HepG2 (cell line): Measurements from ENCODE around the gene ADCK2. TPM values are rescaled to one million over a fixed set of nuclear protein-coding genes. Genes with fewer than 3 reads are reported as not detected.
A peak's percentile ranks its signal among the peaks of the same experiment; 100 is the strongest.

Source experiments
- CENPT ChIP-seq: sonication (generic); formaldehyde crosslinking; IDR thresholded peaks from 2 replicates; pipeline ENCODE4 v1.8.0; 2022; ENCODE audit warnings: low read depth, mild to moderate bottlenecking, moderate library complexity, missing genetic modification reagents
- DMAP1 ChIP-seq: IDR thresholded peaks from 2 replicates; pipeline ENCODE4 v1.6.1; 2016
- KMT2B ChIP-seq: IDR thresholded peaks from 2 replicates; pipeline ENCODE4 v1.6.1; 2016; ENCODE audit warnings: missing genetic modification reagents, missing compliant biosample characterization
- MAZ ChIP-seq, 2 experiments: sonication (generic) in 1 of 2; formaldehyde crosslinking in 1 of 2; IDR thresholded peaks; 2 replicates each; pipeline versions ENCODE4 v1.5.0 to v1.6.1; 2012 to 2020; ENCODE audit warnings: low read depth in 2 of 2, mild to moderate bottlenecking in 2 of 2, borderline replicate concordance in 1 of 2, improper control_type of control experiment in 1 of 2, low read length in 1 of 2, missing genetic modification reagents in 1 of 2, moderate library complexity in 1 of 2
- RARA ChIP-seq: IDR thresholded peaks from 2 replicates; pipeline ENCODE4 v1.6.1; 2016; ENCODE audit warnings: missing genetic modification reagents, missing compliant biosample characterization
- SRSF9 ChIP-seq: fragments of 200-400 bp; formaldehyde crosslinking; IDR thresholded peaks from 2 replicates; pipeline ENCODE4 v1.6.1; 2018; ENCODE audit warnings: borderline replicate concordance, mild to moderate bottlenecking, low read depth, low read length; ENCODE audit not compliant: insufficient read depth, poor library complexity, severe bottlenecking
- ZFP1 ChIP-seq: IDR thresholded peaks from 2 replicates; pipeline ENCODE4 v1.6.1; 2016
- ZSCAN20 ChIP-seq: sonication (generic); formaldehyde crosslinking; IDR thresholded peaks from 2 replicates; pipeline ENCODE4 v1.4.0; 2020; ENCODE audit warnings: missing genetic modification reagents, mild to moderate bottlenecking, borderline replicate concordance
- polyA plus RNA-seq, 8 experiments: library from polyadenylated mRNA; depleted of rRNA in 3 of 8; stranded (reverse) in 7 of 8; unstranded in 1 of 8; fragments of >200 nt; fragmentation: Illumina TruSeq in 4 of 8; extraction: Trizol in 4 of 8; gene quantifications; 2 replicates each; pipeline versions ENCODE4 v1.2.1 to v1.2.3, GENCODE V29; 2011 to 2016; ENCODE audit warnings: low read depth in 4 of 8, missing spikeins in 1 of 8, mixed read lengths in 1 of 8; ENCODE audit not compliant: insufficient read depth in 1 of 8
- total RNA-seq, 5 experiments: library from RNA; depleted of rRNA; stranded (reverse); fragments of >200 nt; fragmentation: Illumina TruSeq; extraction: Trizol; gene quantifications; 2 replicates each; pipeline ENCODE4 v1.2.3, GENCODE V29; 2016; ENCODE audit warnings: low read depth in 1 of 5
- TF ChIP-seq, protein P1 (sequence below): sonication (generic); formaldehyde crosslinking; IDR thresholded peaks from 2 replicates; pipeline ENCODE4 v1.9.0; 2021; ENCODE audit warnings: missing genetic modification reagents, borderline replicate concordance
- TF ChIP-seq, protein P2 (sequence below): sonication (generic); formaldehyde crosslinking; IDR thresholded peaks from 2 replicates; pipeline ENCODE4 v1.9.0; 2021; ENCODE audit warnings: mild to moderate bottlenecking, missing genetic modification reagents
- TF ChIP-seq, protein P3 (sequence below): IDR thresholded peaks from 2 replicates; pipeline ENCODE4 v1.6.1; 2012; ENCODE audit warnings: low read length, improper control_type of control experiment
- TF ChIP-seq, protein P4 (sequence below): sonication (generic); formaldehyde crosslinking; IDR thresholded peaks from 2 replicates; pipeline ENCODE4 v1.5.1; 2020; ENCODE audit warnings: mild to moderate bottlenecking, missing genetic modification reagents, moderate library complexity

The ADCK2 gene
- total and polyA plus RNA-seq, 2 of the 13 experiments (the other 11 are each of a cell fraction or from before 2014, with no cell fraction given): 8.6 to 18.8 TPM

DNA sequence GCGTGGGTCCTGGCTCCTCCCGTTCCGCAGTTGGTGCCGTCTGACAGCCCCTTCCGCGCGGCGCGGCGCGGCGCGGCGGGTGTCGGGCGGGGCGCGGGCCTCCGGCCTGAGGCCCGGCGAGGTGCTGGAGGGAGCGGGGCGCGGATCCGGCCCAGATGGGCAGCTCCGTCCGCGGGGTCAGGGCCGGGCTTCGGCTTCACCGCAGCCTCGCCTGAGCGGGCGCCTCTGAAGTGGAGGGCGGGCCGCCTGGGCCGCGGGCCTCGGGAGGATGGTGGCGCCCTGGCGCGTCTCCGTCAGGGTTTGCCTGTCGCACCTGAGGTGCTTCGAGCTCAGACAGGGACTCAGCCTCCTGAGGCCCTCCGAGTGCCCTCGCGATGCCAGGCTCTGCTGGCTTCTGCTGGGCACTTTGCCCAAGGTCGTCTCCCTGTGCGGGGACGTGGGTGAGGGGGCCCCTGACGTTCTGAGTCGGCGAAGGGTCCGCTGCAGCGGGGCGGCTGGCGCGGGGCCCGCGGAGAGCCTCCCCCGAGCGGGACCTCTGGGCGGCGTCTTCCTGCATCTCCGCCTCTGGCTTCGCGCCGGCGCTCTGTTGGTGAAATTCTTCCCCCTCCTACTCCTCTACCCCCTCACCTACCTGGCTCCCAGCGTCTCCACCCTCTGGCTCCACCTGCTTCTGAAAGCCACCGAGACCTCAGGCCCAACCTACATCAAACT is 473 bp downstream of the ADCK2 start (continued):
- TF ChIP-seq, protein P1, sequence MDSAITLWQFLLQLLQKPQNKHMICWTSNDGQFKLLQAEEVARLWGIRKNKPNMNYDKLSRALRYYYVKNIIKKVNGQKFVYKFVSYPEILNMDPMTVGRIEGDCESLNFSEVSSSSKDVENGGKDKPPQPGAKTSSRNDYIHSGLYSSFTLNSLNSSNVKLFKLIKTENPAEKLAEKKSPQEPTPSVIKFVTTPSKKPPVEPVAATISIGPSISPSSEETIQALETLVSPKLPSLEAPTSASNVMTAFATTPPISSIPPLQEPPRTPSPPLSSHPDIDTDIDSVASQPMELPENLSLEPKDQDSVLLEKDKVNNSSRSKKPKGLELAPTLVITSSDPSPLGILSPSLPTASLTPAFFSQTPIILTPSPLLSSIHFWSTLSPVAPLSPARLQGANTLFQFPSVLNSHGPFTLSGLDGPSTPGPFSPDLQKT: no peak
- TF ChIP-seq RARA (CRISPR knock-in tag) (no peak), SRSF9 (no peak), DMAP1 (CRISPR knock-in tag) (peak; percentile 51; the same call in 1 of the 2 replicates), ZSCAN20 (CRISPR knock-in tag) (no peak), ZFP1 (CRISPR knock-in tag) (no peak), KMT2B (CRISPR knock-in tag) (no peak), MAZ (IDR thresholded peaks at IDR 0.05; ENCODE audit: borderline replicate concordance, low read depth, low read length) (no peak), MAZ (CRISPR knock-in tag; IDR thresholded peaks at IDR 0.05; ENCODE audit: low read depth) (peak; percentile 74; the same call in 1 of the 2 replicates), CENPT (CRISPR knock-in tag) (0 out of 2 replicates have a peak, but pooled peaks have one; percentile 41)
- TF ChIP-seq, protein P2, sequence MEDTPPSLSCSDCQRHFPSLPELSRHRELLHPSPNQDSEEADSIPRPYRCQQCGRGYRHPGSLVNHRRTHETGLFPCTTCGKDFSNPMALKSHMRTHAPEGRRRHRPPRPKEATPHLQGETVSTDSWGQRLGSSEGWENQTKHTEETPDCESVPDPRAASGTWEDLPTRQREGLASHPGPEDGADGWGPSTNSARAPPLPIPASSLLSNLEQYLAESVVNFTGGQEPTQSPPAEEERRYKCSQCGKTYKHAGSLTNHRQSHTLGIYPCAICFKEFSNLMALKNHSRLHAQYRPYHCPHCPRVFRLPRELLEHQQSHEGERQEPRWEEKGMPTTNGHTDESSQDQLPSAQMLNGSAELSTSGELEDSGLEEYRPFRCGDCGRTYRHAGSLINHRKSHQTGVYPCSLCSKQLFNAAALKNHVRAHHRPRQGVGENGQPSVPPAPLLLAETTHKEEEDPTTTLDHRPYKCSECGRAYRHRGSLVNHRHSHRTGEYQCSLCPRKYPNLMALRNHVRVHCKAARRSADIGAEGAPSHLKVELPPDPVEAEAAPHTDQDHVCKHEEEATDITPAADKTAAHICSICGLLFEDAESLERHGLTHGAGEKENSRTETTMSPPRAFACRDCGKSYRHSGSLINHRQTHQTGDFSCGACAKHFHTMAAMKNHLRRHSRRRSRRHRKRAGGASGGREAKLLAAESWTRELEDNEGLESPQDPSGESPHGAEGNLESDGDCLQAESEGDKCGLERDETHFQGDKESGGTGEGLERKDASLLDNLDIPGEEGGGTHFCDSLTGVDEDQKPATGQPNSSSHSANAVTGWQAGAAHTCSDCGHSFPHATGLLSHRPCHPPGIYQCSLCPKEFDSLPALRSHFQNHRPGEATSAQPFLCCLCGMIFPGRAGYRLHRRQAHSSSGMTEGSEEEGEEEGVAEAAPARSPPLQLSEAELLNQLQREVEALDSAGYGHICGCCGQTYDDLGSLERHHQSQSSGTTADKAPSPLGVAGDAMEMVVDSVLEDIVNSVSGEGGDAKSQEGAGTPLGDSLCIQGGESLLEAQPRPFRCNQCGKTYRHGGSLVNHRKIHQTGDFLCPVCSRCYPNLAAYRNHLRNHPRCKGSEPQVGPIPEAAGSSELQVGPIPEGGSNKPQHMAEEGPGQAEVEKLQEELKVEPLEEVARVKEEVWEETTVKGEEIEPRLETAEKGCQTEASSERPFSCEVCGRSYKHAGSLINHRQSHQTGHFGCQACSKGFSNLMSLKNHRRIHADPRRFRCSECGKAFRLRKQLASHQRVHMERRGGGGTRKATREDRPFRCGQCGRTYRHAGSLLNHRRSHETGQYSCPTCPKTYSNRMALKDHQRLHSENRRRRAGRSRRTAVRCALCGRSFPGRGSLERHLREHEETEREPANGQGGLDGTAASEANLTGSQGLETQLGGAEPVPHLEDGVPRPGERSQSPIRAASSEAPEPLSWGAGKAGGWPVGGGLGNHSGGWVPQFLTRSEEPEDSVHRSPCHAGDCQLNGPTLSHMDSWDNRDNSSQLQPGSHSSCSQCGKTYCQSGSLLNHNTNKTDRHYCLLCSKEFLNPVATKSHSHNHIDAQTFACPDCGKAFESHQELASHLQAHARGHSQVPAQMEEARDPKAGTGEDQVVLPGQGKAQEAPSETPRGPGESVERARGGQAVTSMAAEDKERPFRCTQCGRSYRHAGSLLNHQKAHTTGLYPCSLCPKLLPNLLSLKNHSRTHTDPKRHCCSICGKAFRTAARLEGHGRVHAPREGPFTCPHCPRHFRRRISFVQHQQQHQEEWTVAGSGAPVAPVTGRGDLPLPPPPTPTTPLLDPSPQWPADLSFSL: no peak
- TF ChIP-seq, protein P3, sequence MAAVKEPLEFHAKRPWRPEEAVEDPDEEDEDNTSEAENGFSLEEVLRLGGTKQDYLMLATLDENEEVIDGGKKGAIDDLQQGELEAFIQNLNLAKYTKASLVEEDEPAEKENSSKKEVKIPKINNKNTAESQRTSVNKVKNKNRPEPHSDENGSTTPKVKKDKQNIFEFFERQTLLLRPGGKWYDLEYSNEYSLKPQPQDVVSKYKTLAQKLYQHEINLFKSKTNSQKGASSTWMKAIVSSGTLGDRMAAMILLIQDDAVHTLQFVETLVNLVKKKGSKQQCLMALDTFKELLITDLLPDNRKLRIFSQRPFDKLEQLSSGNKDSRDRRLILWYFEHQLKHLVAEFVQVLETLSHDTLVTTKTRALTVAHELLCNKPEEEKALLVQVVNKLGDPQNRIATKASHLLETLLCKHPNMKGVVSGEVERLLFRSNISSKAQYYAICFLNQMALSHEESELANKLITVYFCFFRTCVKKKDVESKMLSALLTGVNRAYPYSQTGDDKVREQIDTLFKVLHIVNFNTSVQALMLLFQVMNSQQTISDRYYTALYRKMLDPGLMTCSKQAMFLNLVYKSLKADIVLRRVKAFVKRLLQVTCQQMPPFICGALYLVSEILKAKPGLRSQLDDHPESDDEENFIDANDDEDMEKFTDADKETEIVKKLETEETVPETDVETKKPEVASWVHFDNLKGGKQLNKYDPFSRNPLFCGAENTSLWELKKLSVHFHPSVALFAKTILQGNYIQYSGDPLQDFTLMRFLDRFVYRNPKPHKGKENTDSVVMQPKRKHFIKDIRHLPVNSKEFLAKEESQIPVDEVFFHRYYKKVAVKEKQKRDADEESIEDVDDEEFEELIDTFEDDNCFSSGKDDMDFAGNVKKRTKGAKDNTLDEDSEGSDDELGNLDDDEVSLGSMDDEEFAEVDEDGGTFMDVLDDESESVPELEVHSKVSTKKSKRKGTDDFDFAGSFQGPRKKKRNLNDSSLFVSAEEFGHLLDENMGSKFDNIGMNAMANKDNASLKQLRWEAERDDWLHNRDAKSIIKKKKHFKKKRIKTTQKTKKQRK: no peak
- TF ChIP-seq, protein P4, sequence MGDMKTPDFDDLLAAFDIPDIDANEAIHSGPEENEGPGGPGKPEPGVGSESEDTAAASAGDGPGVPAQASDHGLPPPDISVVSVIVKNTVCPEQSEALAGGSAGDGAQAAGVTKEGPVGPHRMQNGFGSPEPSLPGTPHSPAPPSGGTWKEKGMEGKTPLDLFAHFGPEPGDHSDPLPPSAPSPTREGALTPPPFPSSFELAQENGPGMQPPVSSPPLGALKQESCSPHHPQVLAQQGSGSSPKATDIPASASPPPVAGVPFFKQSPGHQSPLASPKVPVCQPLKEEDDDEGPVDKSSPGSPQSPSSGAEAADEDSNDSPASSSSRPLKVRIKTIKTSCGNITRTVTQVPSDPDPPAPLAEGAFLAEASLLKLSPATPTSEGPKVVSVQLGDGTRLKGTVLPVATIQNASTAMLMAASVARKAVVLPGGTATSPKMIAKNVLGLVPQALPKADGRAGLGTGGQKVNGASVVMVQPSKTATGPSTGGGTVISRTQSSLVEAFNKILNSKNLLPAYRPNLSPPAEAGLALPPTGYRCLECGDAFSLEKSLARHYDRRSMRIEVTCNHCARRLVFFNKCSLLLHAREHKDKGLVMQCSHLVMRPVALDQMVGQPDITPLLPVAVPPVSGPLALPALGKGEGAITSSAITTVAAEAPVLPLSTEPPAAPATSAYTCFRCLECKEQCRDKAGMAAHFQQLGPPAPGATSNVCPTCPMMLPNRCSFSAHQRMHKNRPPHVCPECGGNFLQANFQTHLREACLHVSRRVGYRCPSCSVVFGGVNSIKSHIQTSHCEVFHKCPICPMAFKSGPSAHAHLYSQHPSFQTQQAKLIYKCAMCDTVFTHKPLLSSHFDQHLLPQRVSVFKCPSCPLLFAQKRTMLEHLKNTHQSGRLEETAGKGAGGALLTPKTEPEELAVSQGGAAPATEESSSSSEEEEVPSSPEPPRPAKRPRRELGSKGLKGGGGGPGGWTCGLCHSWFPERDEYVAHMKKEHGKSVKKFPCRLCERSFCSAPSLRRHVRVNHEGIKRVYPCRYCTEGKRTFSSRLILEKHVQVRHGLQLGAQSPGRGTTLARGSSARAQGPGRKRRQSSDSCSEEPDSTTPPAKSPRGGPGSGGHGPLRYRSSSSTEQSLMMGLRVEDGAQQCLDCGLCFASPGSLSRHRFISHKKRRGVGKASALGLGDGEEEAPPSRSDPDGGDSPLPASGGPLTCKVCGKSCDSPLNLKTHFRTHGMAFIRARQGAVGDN (CRISPR knock-in tag): peak; percentile 84
